Pancreas (tissue), 10 donors: ENCODE measurements around the gene PRSS23. TPM values are rescaled to one million over a fixed set of nuclear protein-coding genes. Genes with fewer than 3 reads are reported as not detected.

ENCODE experiments used
- ATAC-seq, 4 donors: fragments of 200-7000 bp; cut with Tn5 transposase; one replicate each; pipeline versions ENCODE4 v1.8.0 to v1.9.1; 2020; ENCODE audit warnings: mild to moderate bottlenecking in 4 of 4, moderate library complexity in 4 of 4
- DNase-seq, 6 donors: peaks; one replicate each; pipeline ENCODE4 v3.0.0-alpha.2; 2020
- FAIRE-seq: peaks from 2 replicates; lab custom pipeline; 2012; peaks lifted over from hg19 to GRCh38; lab: Jason Lieb, UNC
- H3K27ac ChIP-seq, 4 donors: fragments of 200-600 bp; sonication (generic); 1 replicate in 3 of 4; 2 replicates in 1 of 4; pipeline versions ENCODE4 v1.5.0 to v1.8.0; 2020
- H3K27me3 ChIP-seq, 4 donors: fragments of 200-600 bp; one replicate each; pipeline ENCODE4 v1.8.0; 2021
- H3K36me3 ChIP-seq, 3 donors: fragments of 200-600 bp; sonication (generic) in 1 of 3; one replicate each; pipeline versions ENCODE4 v1.5.0 to v1.8.0; 2020 to 2021
- H3K4me1 ChIP-seq, 3 donors: fragments of 200-600 bp; one replicate each; pipeline ENCODE4 v1.8.0; 2021
- H3K4me3 ChIP-seq, 4 donors: fragments of 200-600 bp; sonication (generic) in 2 of 4; one replicate each; pipeline versions ENCODE4 v1.5.0 to v1.8.0; 2020 to 2021
- H3K9me3 ChIP-seq, 4 donors: fragments of 200-600 bp; one replicate each; pipeline ENCODE4 v1.8.0; 2021
- WGBS, 2 donors: extraction: QIAGEN DNeasy Blood & Tissue Kit; methylation state at CpG; one replicate each; pipeline ENCODE4 v1.1.7; 2013; 5-methylcytosine and 5-hydroxymethylcytosine counted together
- intact Hi-C, 3 donors: fragments of 100-400 bp; cut with DNase I; formaldehyde crosslinking; loops; one replicate each; pipeline versions ENCODE4 v1.11.1 to v1.14.2; 2022
- polyA plus RNA-seq, 2 donors: library from polyadenylated mRNA; stranded (reverse); fragments of 200-250 nt; gene quantifications; one replicate each; pipeline ENCODE4 v1.2.3, GENCODE V29; 2013
- total RNA-seq, 6 donors: library from RNA; stranded (reverse); fragmentation: NEBNext Ultra II Directional in 4 of 6; extraction: Animal tissue kit (Norgen Biotek cat#: 25700) in 4 of 6; gene quantifications; one replicate each; pipeline versions ENCODE4 v1.2.1 to v1.2.4, GENCODE V29; 2021 to 2023
- TF ChIP-seq, protein P1 (sequence below), 4 donors: fragments of 200-600 bp; sonication (generic) in 3 of 4; IDR thresholded peaks; one replicate each; pipeline versions ENCODE4 v1.5.0 to v1.8.0; 2021; ENCODE audit warnings: antibody characterized with exemption in 4 of 4
- donor health status: healthy with polysubstance abuse.
- donor health status: DM: no; HTN: no; CAD: no; lungs with moderate emphysema.
- donor health status: DM: no; HTN: no; CAD: no.
- donor health status: control.
- donor health status: control.
- donor health status: Bipolar disorder and iron deficiency.
- donor health status: DM: yes; HTN: yes; CAD: no.
- donor health status: DM: no; HTN: no; CAD: no.
- donor health status: DM: no; HTN: no; CAD: no.
- donor health status: DM: yes; HTN: yes; CAD: no.

Gene PRSS23
- total and polyA plus RNA-seq, 8 donors = 4.4 to 29.4 (median 11.4) TPM

DNA sequence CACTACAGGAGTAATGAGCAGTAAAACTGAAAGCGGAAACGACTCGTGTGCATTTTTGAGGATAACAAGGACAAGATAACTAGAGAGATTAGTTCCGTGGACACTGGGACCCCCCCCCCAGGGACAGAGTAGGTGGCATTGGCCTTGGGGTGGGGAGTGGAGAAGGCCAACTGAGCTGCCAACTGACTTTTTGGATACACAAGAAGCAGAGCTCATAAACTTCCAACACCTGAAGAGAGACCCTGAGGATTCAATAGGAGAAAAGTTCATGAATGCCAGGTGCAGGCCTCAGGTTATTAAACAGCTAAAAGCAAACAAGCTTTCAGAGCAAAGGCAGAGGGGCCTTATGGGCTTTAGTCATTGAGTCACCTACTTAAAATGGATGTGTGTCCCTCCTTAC, 17.6 kb upstream of the PRSS23 start:
- Histone ChIP-seq H3K4me3 (no peak overlapping the region), H3K36me3 (no peaks in the 10 kb centered on the region), H3K9me3 (no peaks in the 10 kb centered on the region), H3K27me3 (no peaks in the 10 kb centered on the region), H3K27ac (no peak overlapping the region), H3K4me1 (no peaks in the 10 kb centered on the region)
- 59 to 68% methylated on average over 4 of the region's 4 CpGs for WGBS, 2 donors
- DNase-seq (no peak), FAIRE-seq (no peak), ATAC-seq (no peak)
- intact Hi-C loops = no loop called here
- TF ChIP-seq, protein P1, sequence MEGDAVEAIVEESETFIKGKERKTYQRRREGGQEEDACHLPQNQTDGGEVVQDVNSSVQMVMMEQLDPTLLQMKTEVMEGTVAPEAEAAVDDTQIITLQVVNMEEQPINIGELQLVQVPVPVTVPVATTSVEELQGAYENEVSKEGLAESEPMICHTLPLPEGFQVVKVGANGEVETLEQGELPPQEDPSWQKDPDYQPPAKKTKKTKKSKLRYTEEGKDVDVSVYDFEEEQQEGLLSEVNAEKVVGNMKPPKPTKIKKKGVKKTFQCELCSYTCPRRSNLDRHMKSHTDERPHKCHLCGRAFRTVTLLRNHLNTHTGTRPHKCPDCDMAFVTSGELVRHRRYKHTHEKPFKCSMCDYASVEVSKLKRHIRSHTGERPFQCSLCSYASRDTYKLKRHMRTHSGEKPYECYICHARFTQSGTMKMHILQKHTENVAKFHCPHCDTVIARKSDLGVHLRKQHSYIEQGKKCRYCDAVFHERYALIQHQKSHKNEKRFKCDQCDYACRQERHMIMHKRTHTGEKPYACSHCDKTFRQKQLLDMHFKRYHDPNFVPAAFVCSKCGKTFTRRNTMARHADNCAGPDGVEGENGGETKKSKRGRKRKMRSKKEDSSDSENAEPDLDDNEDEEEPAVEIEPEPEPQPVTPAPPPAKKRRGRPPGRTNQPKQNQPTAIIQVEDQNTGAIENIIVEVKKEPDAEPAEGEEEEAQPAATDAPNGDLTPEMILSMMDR (IDR thresholded peaks at IDR 0.05) = no peak

DNA sequence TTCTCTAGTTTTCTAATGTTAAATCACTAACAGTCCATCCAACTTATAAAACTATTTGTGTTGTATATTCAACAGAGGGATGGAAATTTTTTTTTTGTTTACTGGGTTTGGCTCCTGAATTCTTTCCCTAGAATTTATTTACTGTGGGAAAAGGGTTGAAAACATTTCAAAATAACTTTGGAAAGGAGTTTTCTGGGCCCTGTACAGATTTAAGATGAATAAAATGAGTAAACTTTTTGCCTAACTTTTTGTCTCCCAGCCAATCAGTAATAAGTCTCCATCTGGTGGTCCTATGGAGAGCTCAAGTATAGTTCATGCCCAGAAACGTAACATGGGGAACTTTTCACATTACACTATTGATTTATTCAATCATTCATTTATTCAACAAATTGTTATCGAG, 16.7 kb upstream of the PRSS23 start:
- Histone ChIP-seq H3K9me3 (no peaks in the 10 kb centered on the region), H3K4me3 (no peak overlapping the region), H3K36me3 (no peaks in the 10 kb centered on the region), H3K27ac (no peak overlapping the region), H3K4me1 (no peaks in the 10 kb centered on the region), H3K27me3 (no peaks in the 10 kb centered on the region)
- no peak for ATAC-seq
- no peak for DNase-seq
- WGBS, 2 donors = 56 to 81% methylated on average over 2 of the region's 2 CpGs
- FAIRE-seq = no peak
- intact Hi-C loops = no loop called here
- TF ChIP-seq, protein P1 (IDR thresholded peaks at IDR 0.05) = no peak

DNA sequence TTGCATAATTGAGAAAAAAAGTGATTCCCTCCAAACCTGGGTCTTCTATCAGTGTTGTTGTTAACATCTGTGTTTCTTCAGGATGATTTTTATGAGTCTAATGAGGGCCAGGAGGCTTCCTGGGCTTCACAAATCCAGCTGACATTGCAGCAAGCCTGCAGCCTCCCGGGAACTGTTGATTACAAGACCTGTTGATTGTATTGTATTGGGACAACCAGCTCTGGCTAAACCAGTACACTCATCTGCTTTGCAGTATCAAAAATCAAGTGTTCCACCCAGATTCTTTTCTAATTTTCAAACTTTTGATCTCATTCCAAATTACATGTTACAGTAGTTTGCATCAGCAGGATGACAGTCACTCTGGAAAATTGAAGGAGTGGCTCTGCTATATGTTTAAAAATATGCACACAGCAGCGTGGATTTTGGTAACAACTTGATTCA, 16.1 kb upstream of the PRSS23 start:
- Histone ChIP-seq H3K27ac (no peak overlapping the region), H3K4me1 (no peaks in the 10 kb centered on the region), H3K27me3 (no peaks in the 10 kb centered on the region), H3K36me3 (no peaks in the 10 kb centered on the region), H3K4me3 (no peak overlapping the region), H3K9me3 (no peaks in the 10 kb centered on the region)
- FAIRE-seq = no peak
- no peak for ATAC-seq
- TF ChIP-seq, protein P1 (IDR thresholded peaks at IDR 0.05) = no peak
- 71 to 85% methylated on average over 2 of the region's 2 CpGs for WGBS, 2 donors
- intact Hi-C loops = no loop called here
- DNase-seq = no peak

DNA sequence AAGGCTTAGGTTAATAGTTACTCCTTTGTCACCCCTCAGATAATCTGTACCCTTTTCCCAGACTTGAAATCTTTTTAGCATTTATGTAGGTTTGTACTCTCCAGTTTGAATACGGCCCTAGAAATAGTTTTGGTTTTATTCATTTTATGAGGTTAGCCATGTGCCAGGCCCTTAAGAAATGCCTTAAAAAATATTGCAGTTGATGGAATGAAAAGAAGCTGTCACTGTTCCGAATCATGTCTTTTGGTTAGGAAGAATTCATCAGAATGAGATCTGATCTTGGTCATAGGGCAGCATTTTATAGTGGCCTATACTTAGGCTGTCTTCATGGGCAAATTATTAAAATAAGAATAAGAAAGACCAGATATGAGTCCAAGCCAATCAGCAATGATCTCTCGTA, 14.8 kb upstream of the PRSS23 start:
- DNase-seq (no peak), ATAC-seq (no peak), FAIRE-seq (no peak)
- Histone ChIP-seq H3K4me3 (no peak overlapping the region), H3K36me3 (no peaks in the 10 kb centered on the region), H3K27me3 (no peaks in the 10 kb centered on the region), H3K27ac (no peak overlapping the region), H3K9me3 (no peaks in the 10 kb centered on the region), H3K4me1 (peaks cover 0 to 2% (median 0%) of the 10 kb centered on the region in 3 donors)
- 70 to 80% methylated on average over 3 of the region's 3 CpGs for WGBS, 2 donors
- intact Hi-C loops = no loop called here
- TF ChIP-seq, protein P1 (IDR thresholded peaks at IDR 0.05) = no peak

DNA sequence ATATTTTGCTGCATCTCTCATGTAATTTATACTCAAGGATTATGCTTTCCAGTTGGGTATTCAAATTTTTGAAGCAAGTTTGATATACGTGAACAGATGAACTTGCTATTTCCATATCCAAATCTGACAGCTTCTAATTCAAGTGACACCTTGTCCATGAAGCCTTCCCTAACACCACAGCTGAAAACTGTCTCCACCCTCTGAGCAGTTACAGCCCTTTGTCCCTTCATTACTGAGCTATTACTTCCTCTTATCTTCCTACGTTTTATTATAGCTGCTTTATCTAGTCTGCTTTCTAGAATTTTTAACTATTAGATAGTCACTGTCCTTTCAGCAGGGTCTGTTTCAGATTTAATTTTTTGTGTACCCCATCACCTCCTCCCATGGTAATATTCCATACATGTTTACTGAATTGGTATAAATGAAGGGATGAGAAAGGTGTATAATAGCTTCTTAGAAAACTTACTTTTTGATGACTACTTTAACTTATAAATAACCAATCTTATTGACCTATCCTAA, 13.3 kb upstream of the PRSS23 start:
- ATAC-seq = no peak
- DNase-seq = no peak
- H3K36me3 ChIP-seq = no peaks in the 10 kb centered on the region
- no peak overlapping the region for H3K27ac ChIP-seq
- TF ChIP-seq, protein P1 (IDR thresholded peaks at IDR 0.05) = no peak
- WGBS, 2 donors = 57 to 61% methylated on average over 2 of the region's 2 CpGs
- H3K4me3 ChIP-seq = no peak overlapping the region
- H3K4me1 ChIP-seq = peaks cover 0 to 2% (median 0%) of the 10 kb centered on the region in 3 donors
- no peak for FAIRE-seq
- no peaks in the 10 kb centered on the region for H3K27me3 ChIP-seq
- intact Hi-C loops = no loop called here
- H3K9me3 ChIP-seq = no peaks in the 10 kb centered on the region
